Mesenchymal stem cell (in vitro differentiated cells and primary cell): ENCODE data around the gene ACTN3.
"Not testable (repeated sequence)": the region's sequence is repeated elsewhere in the genome, so short reads cannot be mapped to it uniquely, and the experiment has no call there.

ENCODE experiments used
- DNase-seq: peaks from one replicate; pipeline ENCODE4 v3.0.0-alpha.2; 2013
- H2AFZ ChIP-seq: one replicate; pipeline ENCODE4 v1.6.1; 2013; ENCODE audit warnings: low read depth, mild to moderate bottlenecking, control low read depth, inconsistent platforms, low read length, moderate library complexity
- H2AK5ac ChIP-seq: 2 replicates; pipeline ENCODE4 v1.6.1; 2013; ENCODE audit warnings: low read length, moderate library complexity, mild to moderate bottlenecking, inconsistent platforms; ENCODE audit not compliant: severe bottlenecking
- H2BK120ac ChIP-seq: one replicate; pipeline ENCODE4 v1.6.1; 2013; ENCODE audit warnings: low read depth, mild to moderate bottlenecking, inconsistent platforms, low read length, moderate library complexity
- H2BK12ac ChIP-seq, 2 experiments: one replicate each; pipeline ENCODE4 v1.6.1; 2013; ENCODE audit warnings: inconsistent platforms in 2 of 2, low read length in 2 of 2, mild to moderate bottlenecking in 2 of 2, moderate library complexity in 2 of 2, control low read depth in 1 of 2
- H2BK15ac ChIP-seq: one replicate; pipeline ENCODE4 v1.6.1; 2013; ENCODE audit warnings: mild to moderate bottlenecking, low read depth, inconsistent platforms; ENCODE audit not compliant: poor library complexity, severe bottlenecking
- H2BK5ac ChIP-seq: 2 replicates; pipeline ENCODE4 v1.6.1; 2013; ENCODE audit warnings: low read depth, mild to moderate bottlenecking, low read length, control low read depth, inconsistent platforms; ENCODE audit not compliant: poor library complexity, severe bottlenecking
- H3K14ac ChIP-seq, 2 experiments: one replicate each; pipeline ENCODE4 v1.6.1; 2013; ENCODE audit warnings: inconsistent platforms in 2 of 2, low read length in 2 of 2, control low read depth in 1 of 2, mild to moderate bottlenecking in 1 of 2, moderate library complexity in 1 of 2
- H3K18ac ChIP-seq, 2 experiments: one replicate each; pipeline ENCODE4 v1.6.1; 2013; ENCODE audit warnings: inconsistent platforms in 2 of 2, low read length in 2 of 2, control low read depth in 1 of 2, low read depth in 1 of 2, mild to moderate bottlenecking in 1 of 2
- H3K23ac ChIP-seq, 2 experiments: one replicate each; pipeline ENCODE4 v1.6.1; 2013; ENCODE audit warnings: inconsistent platforms in 2 of 2, low read length in 2 of 2, mild to moderate bottlenecking in 2 of 2, moderate library complexity in 2 of 2, control low read depth in 1 of 2
- H3K27ac ChIP-seq: 2 replicates; pipeline ENCODE4 v1.5.1; 2013; ENCODE audit warnings: mild to moderate bottlenecking, moderate library complexity, low read length, control low read depth, inconsistent platforms; ENCODE audit not compliant: poor library complexity, severe bottlenecking
- H3K27me3 ChIP-seq, 2 experiments: 2 replicates each; pipeline versions ENCODE4 v1.6.1 to v1.7.0; 2013; ENCODE audit warnings: low read length in 2 of 2, mild to moderate bottlenecking in 2 of 2, moderate library complexity in 2 of 2, control low read depth in 1 of 2, inconsistent platforms in 1 of 2; ENCODE audit not compliant: control insufficient read depth in 1 of 2, insufficient read depth in 1 of 2
- H3K36me3 ChIP-seq, 2 experiments: 2 replicates each; pipeline versions ENCODE4 v1.6.1 to v1.7.0; 2013; ENCODE audit warnings: low read length in 2 of 2, control low read depth in 1 of 2, inconsistent platforms in 1 of 2, low read depth in 1 of 2, mild to moderate bottlenecking in 1 of 2; ENCODE audit not compliant: insufficient read depth in 2 of 2, control insufficient read depth in 1 of 2
- H3K4ac ChIP-seq, 2 experiments: one replicate each; pipeline ENCODE4 v1.6.1; 2013; ENCODE audit warnings: inconsistent platforms in 2 of 2, low read length in 2 of 2, mild to moderate bottlenecking in 2 of 2, moderate library complexity in 2 of 2, control low read depth in 1 of 2, low read depth in 1 of 2
- H3K4me1 ChIP-seq: 2 replicates; pipeline ENCODE4 v1.6.1; 2013; ENCODE audit warnings: low read depth, low read length, control low read depth; ENCODE audit not compliant: control insufficient read depth, insufficient read depth
- H3K4me2 ChIP-seq: 2 replicates; pipeline ENCODE4 v1.6.1; 2013; ENCODE audit warnings: low read length, mild to moderate bottlenecking, inconsistent platforms; ENCODE audit not compliant: poor library complexity, severe bottlenecking
- H3K4me3 ChIP-seq, 2 experiments: 2 replicates each; pipeline versions ENCODE4 v1.5.1 to v1.7.0; 2013; ENCODE audit warnings: low read length in 2 of 2, mild to moderate bottlenecking in 2 of 2, control low read depth in 1 of 2, low read depth in 1 of 2; ENCODE audit not compliant: insufficient read depth in 1 of 2
- H3K79me1 ChIP-seq: replicated peaks from 2 replicates; pipeline ENCODE4 v1.6.1; 2013; ENCODE audit warnings: mild to moderate bottlenecking, control low read depth, low read length, inconsistent platforms; ENCODE audit not compliant: poor library complexity, severe bottlenecking
- H3K9ac ChIP-seq: 2 replicates; pipeline ENCODE4 v1.7.0; 2013; ENCODE audit warnings: mild to moderate bottlenecking, low read length, moderate library complexity
- H3K9me3 ChIP-seq: 2 replicates; pipeline ENCODE4 v1.7.0; 2013; ENCODE audit warnings: mild to moderate bottlenecking, low read length; ENCODE audit not compliant: control insufficient read depth
- H4K8ac ChIP-seq: one replicate; pipeline ENCODE4 v1.6.1; 2013; ENCODE audit warnings: inconsistent platforms, mild to moderate bottlenecking, low read length, moderate library complexity
- H4K91ac ChIP-seq: one replicate; pipeline ENCODE4 v1.6.1; 2013; ENCODE audit warnings: mild to moderate bottlenecking, low read length, inconsistent platforms
- WGBS: methylation state at CpG from one replicate; pipeline ENCODE4 v1.1.7; 2013; ENCODE audit warnings: mixed read lengths; 5-methylcytosine and 5-hydroxymethylcytosine counted together

The ACTN3 gene

DNA sequence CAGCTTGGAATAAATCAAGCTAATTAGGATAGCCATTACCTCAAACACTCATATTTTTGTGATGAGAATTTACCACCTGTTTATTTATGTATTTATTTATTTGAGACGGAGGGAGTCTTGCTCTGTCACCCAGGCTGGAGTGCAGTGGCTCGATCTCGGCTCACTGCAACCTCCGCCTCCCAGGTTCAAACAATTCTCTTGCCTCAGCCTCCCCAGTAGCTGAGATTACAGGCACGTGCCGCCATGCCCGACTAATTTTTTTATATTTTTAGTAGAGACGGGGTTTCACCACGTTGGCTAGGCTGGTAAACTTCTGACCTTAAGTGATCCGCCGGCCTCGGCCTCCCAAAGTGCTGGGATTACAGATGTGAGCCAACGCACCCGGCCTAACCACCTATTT lies 1.8 kb upstream of the ACTN3 start:
- not testable (repeated sequence) for H2BK5ac ChIP-seq, DNase-seq, H2BK120ac ChIP-seq, H2AK5ac ChIP-seq, H3K18ac ChIP-seq, H4K8ac ChIP-seq, H3K23ac ChIP-seq, H2AFZ ChIP-seq, H3K9me3 ChIP-seq, H2BK15ac ChIP-seq, H3K27ac ChIP-seq, H2BK12ac ChIP-seq, H3K14ac ChIP-seq, H4K91ac ChIP-seq, H3K4ac ChIP-seq
- Histone ChIP-seq H3K9ac (peak overlapping the region; percentile 87), H3K4me2 (peak overlapping the region; percentile 81), H3K36me3 (peaks cover 24 to 27% of the 10 kb centered on the region in 2 experiments), H3K4me3 (peak overlapping the region in 1 of 2 experiments; percentile 86), H3K27me3 (peaks cover 0 to 27% of the 10 kb centered on the region in 2 experiments), H3K79me1 (peaks cover 12% of the 10 kb centered on the region), H3K4me1 (peaks cover 23% of the 10 kb centered on the region)
- 85% methylated on average over 14 of the region's 14 CpGs for WGBS

DNA sequence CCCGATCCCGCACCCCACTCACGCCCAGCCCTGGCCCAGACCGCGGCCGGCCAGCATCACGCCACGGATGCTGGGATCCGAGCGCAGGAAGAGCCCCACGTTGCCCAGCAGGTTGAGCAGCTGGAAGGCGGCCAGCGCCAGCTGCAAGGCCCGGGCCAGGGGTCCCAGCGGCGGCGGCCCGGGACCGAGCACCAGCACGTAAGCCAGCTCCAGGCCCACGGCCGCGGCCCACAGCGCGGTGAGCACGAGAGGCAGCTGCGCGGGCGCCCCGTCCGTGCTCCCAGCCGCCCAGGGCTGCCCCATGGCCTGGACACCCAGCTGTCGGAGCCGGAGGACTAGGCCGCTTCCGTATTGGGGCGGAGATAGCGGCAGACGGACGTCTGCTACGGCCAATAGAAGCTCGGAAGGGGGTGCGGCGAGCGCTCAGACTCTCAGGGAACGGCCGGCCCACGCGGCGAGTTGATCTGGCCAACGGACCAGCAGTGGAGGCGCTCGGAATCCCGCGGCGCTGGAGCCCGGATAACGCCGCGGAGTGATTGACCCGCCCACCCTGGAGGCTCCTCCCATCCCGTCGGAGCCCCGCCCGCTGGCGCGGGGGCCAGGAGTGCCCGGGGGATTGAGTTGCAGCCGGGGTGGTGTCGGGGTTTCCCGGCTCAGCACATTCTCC lies 869 bp upstream of the ACTN3 start, which contains the start of gene ZDHHC24:
ZDHHC24 (minus strand) TSS at position 348 of the 667 bp plus-strand sequence; CDS start at position 303, 45 bp downstream.
- peak within 1 kb of the TSS; percentile 86 for H3K4me3 ChIP-seq
- peak within 1 kb of the TSS; percentile 67 to 76 for H3K18ac ChIP-seq
- peak; percentile 98 for DNase-seq
- H4K91ac ChIP-seq: no peak within 1 kb of the TSS
- H2BK12ac ChIP-seq: peak within 1 kb of the TSS in 1 of 2 experiments; percentile 37
- no peak within 1 kb of the TSS for H2AK5ac ChIP-seq
- H3K27me3 ChIP-seq: peaks cover under 1 to 33% of the 10 kb centered on the region in 2 experiments
- H3K36me3 ChIP-seq: peaks cover 19 to 26% of the 10 kb centered on the region in 2 experiments
- no peak within 1 kb of the TSS for H2BK120ac ChIP-seq
- peak within 1 kb of the TSS; percentile 81 for H3K4me2 ChIP-seq
- WGBS: 1% methylated on average over 54 of the region's 71 CpGs
- no peaks in the 10 kb centered on the region for H3K9me3 ChIP-seq
- H3K9ac ChIP-seq: peak within 1 kb of the TSS; percentile 87
- H2BK15ac ChIP-seq: peak within 1 kb of the TSS; percentile 77
- no peak within 1 kb of the TSS for H2BK5ac ChIP-seq
- H3K4me1 ChIP-seq: peaks cover 23% of the 10 kb centered on the region
- peak within 1 kb of the TSS in 1 of 2 experiments; percentile 87 for H3K14ac ChIP-seq
- H3K23ac ChIP-seq: no peak within 1 kb of the TSS
- H3K79me1 ChIP-seq: peaks cover 12% of the 10 kb centered on the region
- H3K4ac ChIP-seq: peak within 1 kb of the TSS; percentile 32 to 35
- H4K8ac ChIP-seq: peak within 1 kb of the TSS; percentile 85
- no peak within 1 kb of the TSS for H3K27ac ChIP-seq
- H2AFZ ChIP-seq: peak within 1 kb of the TSS; percentile 88

DNA sequence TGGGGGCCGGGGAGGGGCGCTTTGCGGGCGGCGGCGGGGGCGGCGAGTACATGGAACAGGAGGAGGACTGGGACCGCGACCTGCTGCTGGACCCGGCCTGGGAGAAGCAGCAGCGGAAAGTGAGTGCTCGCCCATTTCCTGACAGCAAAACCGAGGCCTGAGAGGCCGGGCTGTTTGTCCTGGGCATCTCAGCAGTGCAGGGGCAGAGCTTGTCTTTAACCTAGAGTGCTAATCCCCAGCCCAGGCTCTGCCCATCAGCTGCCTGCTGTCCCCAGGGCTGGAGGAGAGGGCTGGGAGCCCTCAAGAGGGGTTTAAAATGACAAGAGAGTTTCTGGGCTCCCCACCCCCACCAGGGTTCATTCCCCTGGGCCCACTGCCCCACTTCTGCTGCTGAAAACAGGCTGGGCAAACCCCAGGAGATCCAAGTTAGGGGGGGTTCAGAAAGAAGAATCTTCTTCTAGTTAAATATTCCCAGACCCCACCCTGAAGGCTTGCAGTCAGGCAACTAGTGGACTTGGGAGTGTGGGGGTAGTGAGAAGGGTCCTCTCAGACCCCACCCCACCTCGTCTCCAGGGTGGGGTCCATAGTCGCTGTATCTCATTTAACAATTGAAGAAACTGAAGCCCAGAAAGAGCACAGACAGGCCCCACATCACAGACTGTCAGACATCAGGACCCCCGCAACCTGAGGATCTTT lies 411 bp downstream of the ACTN3 start:
- Histone ChIP-seq H3K4me1 (peaks cover 23% of the 10 kb centered on the region), H2BK120ac (no peak overlapping the region), H3K79me1 (peaks cover 12% of the 10 kb centered on the region), H4K91ac (no peak overlapping the region), H2AFZ (no peak overlapping the region), H3K9me3 (no peaks in the 10 kb centered on the region), H3K9ac (no peak overlapping the region), H3K4me2 (peak overlapping the region; percentile 70), H3K4me3 (no peak overlapping the region), H4K8ac (no peak overlapping the region), H3K27ac (no peak overlapping the region), H3K23ac (peak overlapping the region in 1 of 2 experiments; percentile 27), H3K14ac (no peak overlapping the region), H2BK5ac (no peak overlapping the region), H3K36me3 (peaks cover 10 to 17% of the 10 kb centered on the region in 2 experiments), H2AK5ac (no peak overlapping the region), H2BK12ac (no peak overlapping the region), H3K27me3 (peaks cover 5 to 36% of the 10 kb centered on the region in 2 experiments), H3K4ac (no peak overlapping the region), H2BK15ac (peak overlapping the region; percentile 31), H3K18ac (peak overlapping the region in 1 of 2 experiments; percentile 34)
- WGBS: 23% methylated on average over 17 of the region's 18 CpGs
- no peak for DNase-seq

DNA sequence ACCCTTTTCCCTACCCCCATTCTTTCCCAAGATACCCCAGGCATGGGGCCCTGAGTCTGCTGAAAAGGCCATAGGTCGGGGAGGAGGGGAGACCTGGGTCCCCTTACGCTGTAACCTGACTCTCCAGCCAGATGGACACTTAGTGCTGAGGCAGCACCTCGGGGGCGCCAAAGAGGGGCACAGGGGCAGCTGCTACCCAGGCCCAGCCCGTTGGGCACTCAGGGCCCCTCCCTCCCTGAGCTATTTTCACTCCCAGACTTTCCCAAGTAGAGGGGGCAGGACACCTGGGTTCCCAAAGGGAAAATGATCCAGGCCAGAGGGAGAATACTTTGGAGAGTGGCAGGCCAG lies 933 bp downstream of the ACTN3 start:
- H3K9ac ChIP-seq: no peak overlapping the region
- peaks cover 23% of the 10 kb centered on the region for H3K4me1 ChIP-seq
- H2AFZ ChIP-seq: no peak overlapping the region
- no peak overlapping the region for H3K14ac ChIP-seq
- H3K4ac ChIP-seq: no peak overlapping the region
- H3K23ac ChIP-seq: no peak overlapping the region
- H3K4me3 ChIP-seq: no peak overlapping the region
- H2BK15ac ChIP-seq: peak overlapping the region; percentile 29
- no peak overlapping the region for H2BK12ac ChIP-seq
- H3K4me2 ChIP-seq: no peak overlapping the region
- no peak overlapping the region for H2BK120ac ChIP-seq
- peaks cover 8 to 11% of the 10 kb centered on the region in 2 experiments for H3K36me3 ChIP-seq
- no peak for DNase-seq
- no peak overlapping the region for H2BK5ac ChIP-seq
- no peak overlapping the region for H4K91ac ChIP-seq
- peaks cover 12% of the 10 kb centered on the region for H3K79me1 ChIP-seq
- H3K18ac ChIP-seq: no peak overlapping the region
- H4K8ac ChIP-seq: no peak overlapping the region
- whole genome bisulfite sequencing: 34% methylated on average over 5 of the region's 5 CpGs
- no peak overlapping the region for H3K27ac ChIP-seq
- no peak overlapping the region for H2AK5ac ChIP-seq
- peaks cover 5 to 36% of the 10 kb centered on the region in 2 experiments for H3K27me3 ChIP-seq
- H3K9me3 ChIP-seq: no peaks in the 10 kb centered on the region
